Fibroblast of mammary gland (primary cell): ENCODE measurements around the gene NPDC1.
"Not testable (repeated sequence)": the region's sequence is repeated elsewhere in the genome, so short reads cannot be mapped to it uniquely, and the experiment has no call there.

Source experiments
- DNase-seq: peaks from one replicate; pipeline ENCODE4 v3.0.0-alpha.2; 2010; ENCODE audit warnings: low read depth
- H3K4me3 ChIP-seq: 2 replicates; pipeline ENCODE4 v1.5.1; 2011; ENCODE audit warnings: low read depth, mild to moderate bottlenecking, low read length, moderate library complexity; ENCODE audit not compliant: control insufficient read depth
- CTCF ChIP-seq: conservative IDR thresholded peaks from 2 replicates; pipeline ENCODE4 v1.5.1; 2011; ENCODE audit warnings: low read depth, low read length, inconsistent platforms; ENCODE audit not compliant: control insufficient read depth, insufficient read depth

The NPDC1 gene

GRCh38 chr9:137067860-137068538 is 22.0 kb upstream of the NPDC1 start:
- peak; percentile 77 for DNase-seq
- H3K4me3 ChIP-seq = no peak overlapping the region
- peak; percentile 77 for TF ChIP-seq CTCF

- H3K4me3 ChIP-seq = no peak overlapping the region
- DNase-seq = no peak
- no peak for TF ChIP-seq CTCF
Measured at GRCh38 chr9:137066096-137066861, 20.3 kb upstream of the NPDC1 start.

- DNase-seq = no peak
- H3K4me3 ChIP-seq = no peak overlapping the region
- TF ChIP-seq CTCF = no peak
Measured at GRCh38 chr9:137065336-137065967, 19.5 kb upstream of the NPDC1 start.

GRCh38 chr9:137064880-137065164 is 18.8 kb upstream of the NPDC1 start:
- no peak overlapping the region for H3K4me3 ChIP-seq
- DNase-seq = no peak
- TF ChIP-seq CTCF = no peak

- no peak overlapping the region for H3K4me3 ChIP-seq
- DNase-seq = peak; percentile 40
- TF ChIP-seq CTCF = peak; percentile 75
Measured at GRCh38 chr9:137064027-137064879, 18.3 kb upstream of the NPDC1 start.

- DNase-seq = no peak
- TF ChIP-seq CTCF = no peak
- H3K4me3 ChIP-seq = no peak overlapping the region
Measured at GRCh38 chr9:137063311-137064026, 17.5 kb upstream of the NPDC1 start.

- not testable (repeated sequence) for DNase-seq, H3K4me3 ChIP-seq
Measured at GRCh38 chr9:137062798-137063197, 16.8 kb upstream of the NPDC1 start.
